Liver (tissue), 3 donors: ENCODE results near the gene IGFL1.

Experiments
- FOXA2 ChIP-seq: IDR thresholded peaks from 2 replicates; pipeline ENCODE4 v1.6.1; 2016; ENCODE audit warnings: antibody characterized with exemption
- GABPA ChIP-seq, 2 donors: IDR thresholded peaks in 1 of 2; conservative IDR thresholded peaks in 1 of 2; 2 replicates each; pipeline ENCODE4 v1.6.1; 2016; ENCODE audit warnings: antibody characterized with exemption in 2 of 2, mild to moderate bottlenecking in 1 of 2, moderate library complexity in 1 of 2
- HNF4A ChIP-seq, 2 donors: conservative IDR thresholded peaks; 2 replicates each; pipeline ENCODE4 v1.6.1; 2016; ENCODE audit warnings: antibody characterized with exemption in 2 of 2, mild to moderate bottlenecking in 2 of 2
- HNF4G ChIP-seq: IDR thresholded peaks from 2 replicates; pipeline ENCODE4 v1.6.1; 2016; ENCODE audit warnings: antibody characterized with exemption
- JUND ChIP-seq, 2 donors: IDR thresholded peaks; 2 replicates each; pipeline ENCODE4 v1.6.1; 2016; ENCODE audit warnings: antibody characterized with exemption in 2 of 2
- NR2F2 ChIP-seq: IDR thresholded peaks from 2 replicates; pipeline ENCODE4 v1.6.1; 2016; ENCODE audit warnings: antibody characterized with exemption
- RAD21 ChIP-seq, 2 donors: IDR thresholded peaks; 2 replicates each; pipeline ENCODE4 v1.6.1; 2016; ENCODE audit warnings: antibody characterized with exemption in 2 of 2, mild to moderate bottlenecking in 2 of 2
- SP1 ChIP-seq: IDR thresholded peaks from 2 replicates; pipeline ENCODE4 v1.6.1; 2018; ENCODE audit warnings: antibody characterized with exemption, mild to moderate bottlenecking
- TAF1 ChIP-seq: conservative IDR thresholded peaks from 2 replicates; pipeline ENCODE4 v1.6.1; 2016; ENCODE audit warnings: antibody characterized with exemption, mild to moderate bottlenecking
- YY1 ChIP-seq: IDR thresholded peaks from 2 replicates; pipeline ENCODE4 v1.6.1; 2016; ENCODE audit warnings: antibody characterized with exemption, mild to moderate bottlenecking
- TF ChIP-seq, protein P1 (sequence below): fragments of 150-350 bp; IDR thresholded peaks from 2 replicates; pipeline ENCODE4 v1.5.1; 2017; ENCODE audit warnings: improper control_type of control experiment, low read depth, low read length; ENCODE audit not compliant: missing input control
- TF ChIP-seq, protein P2 (sequence below): IDR thresholded peaks from 2 replicates; pipeline ENCODE4 v1.6.1; 2016; ENCODE audit warnings: antibody characterized with exemption, mild to moderate bottlenecking
- TF ChIP-seq, protein P3 (sequence below): IDR thresholded peaks from 2 replicates; pipeline ENCODE4 v1.6.1; 2016; ENCODE audit warnings: antibody characterized with exemption
- TF ChIP-seq, protein P4 (sequence below): IDR thresholded peaks from 2 replicates; pipeline ENCODE4 v1.6.1; 2016; ENCODE audit warnings: antibody characterized with exemption
- donor health status: healthy.
- donor health status: healthy.

DNA sequence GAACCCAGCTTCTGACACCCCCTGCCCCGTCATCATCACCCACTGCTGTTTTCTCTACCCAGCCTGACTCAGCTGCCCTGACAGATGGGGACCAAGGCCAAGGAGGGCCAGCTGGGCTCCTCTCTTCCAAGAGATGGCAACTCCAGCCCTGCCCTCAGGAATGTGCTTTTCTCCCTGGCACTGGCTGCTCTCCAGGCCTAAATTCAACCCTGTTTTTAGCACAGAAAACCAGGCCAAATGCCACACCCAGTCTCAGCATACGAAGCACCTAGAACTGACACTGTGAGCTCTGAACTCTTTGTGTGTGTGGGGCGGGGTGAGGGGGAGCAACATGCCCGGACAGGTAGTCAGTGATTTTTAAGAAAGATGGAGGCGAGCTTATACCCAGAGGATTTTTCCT, 23.4 kb upstream of the IGFL1 start:
- TF ChIP-seq, protein P1, sequence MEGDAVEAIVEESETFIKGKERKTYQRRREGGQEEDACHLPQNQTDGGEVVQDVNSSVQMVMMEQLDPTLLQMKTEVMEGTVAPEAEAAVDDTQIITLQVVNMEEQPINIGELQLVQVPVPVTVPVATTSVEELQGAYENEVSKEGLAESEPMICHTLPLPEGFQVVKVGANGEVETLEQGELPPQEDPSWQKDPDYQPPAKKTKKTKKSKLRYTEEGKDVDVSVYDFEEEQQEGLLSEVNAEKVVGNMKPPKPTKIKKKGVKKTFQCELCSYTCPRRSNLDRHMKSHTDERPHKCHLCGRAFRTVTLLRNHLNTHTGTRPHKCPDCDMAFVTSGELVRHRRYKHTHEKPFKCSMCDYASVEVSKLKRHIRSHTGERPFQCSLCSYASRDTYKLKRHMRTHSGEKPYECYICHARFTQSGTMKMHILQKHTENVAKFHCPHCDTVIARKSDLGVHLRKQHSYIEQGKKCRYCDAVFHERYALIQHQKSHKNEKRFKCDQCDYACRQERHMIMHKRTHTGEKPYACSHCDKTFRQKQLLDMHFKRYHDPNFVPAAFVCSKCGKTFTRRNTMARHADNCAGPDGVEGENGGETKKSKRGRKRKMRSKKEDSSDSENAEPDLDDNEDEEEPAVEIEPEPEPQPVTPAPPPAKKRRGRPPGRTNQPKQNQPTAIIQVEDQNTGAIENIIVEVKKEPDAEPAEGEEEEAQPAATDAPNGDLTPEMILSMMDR, result no peak
- TF ChIP-seq YY1, result no peak
- no peak for TF ChIP-seq TAF1
- TF ChIP-seq, protein P2, sequence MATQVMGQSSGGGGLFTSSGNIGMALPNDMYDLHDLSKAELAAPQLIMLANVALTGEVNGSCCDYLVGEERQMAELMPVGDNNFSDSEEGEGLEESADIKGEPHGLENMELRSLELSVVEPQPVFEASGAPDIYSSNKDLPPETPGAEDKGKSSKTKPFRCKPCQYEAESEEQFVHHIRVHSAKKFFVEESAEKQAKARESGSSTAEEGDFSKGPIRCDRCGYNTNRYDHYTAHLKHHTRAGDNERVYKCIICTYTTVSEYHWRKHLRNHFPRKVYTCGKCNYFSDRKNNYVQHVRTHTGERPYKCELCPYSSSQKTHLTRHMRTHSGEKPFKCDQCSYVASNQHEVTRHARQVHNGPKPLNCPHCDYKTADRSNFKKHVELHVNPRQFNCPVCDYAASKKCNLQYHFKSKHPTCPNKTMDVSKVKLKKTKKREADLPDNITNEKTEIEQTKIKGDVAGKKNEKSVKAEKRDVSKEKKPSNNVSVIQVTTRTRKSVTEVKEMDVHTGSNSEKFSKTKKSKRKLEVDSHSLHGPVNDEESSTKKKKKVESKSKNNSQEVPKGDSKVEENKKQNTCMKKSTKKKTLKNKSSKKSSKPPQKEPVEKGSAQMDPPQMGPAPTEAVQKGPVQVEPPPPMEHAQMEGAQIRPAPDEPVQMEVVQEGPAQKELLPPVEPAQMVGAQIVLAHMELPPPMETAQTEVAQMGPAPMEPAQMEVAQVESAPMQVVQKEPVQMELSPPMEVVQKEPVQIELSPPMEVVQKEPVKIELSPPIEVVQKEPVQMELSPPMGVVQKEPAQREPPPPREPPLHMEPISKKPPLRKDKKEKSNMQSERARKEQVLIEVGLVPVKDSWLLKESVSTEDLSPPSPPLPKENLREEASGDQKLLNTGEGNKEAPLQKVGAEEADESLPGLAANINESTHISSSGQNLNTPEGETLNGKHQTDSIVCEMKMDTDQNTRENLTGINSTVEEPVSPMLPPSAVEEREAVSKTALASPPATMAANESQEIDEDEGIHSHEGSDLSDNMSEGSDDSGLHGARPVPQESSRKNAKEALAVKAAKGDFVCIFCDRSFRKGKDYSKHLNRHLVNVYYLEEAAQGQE, result no peak
- TF ChIP-seq RAD21 (IDR thresholded peaks at IDR 0.05), result no peak
- TF ChIP-seq, protein P3, sequence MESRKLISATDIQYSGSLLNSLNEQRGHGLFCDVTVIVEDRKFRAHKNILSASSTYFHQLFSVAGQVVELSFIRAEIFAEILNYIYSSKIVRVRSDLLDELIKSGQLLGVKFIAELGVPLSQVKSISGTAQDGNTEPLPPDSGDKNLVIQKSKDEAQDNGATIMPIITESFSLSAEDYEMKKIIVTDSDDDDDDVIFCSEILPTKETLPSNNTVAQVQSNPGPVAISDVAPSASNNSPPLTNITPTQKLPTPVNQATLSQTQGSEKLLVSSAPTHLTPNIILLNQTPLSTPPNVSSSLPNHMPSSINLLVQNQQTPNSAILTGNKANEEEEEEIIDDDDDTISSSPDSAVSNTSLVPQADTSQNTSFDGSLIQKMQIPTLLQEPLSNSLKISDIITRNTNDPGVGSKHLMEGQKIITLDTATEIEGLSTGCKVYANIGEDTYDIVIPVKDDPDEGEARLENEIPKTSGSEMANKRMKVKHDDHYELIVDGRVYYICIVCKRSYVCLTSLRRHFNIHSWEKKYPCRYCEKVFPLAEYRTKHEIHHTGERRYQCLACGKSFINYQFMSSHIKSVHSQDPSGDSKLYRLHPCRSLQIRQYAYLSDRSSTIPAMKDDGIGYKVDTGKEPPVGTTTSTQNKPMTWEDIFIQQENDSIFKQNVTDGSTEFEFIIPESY, result no peak
- no peak for TF ChIP-seq HNF4A (conservative IDR thresholded peaks at IDR 0.05)
- no peak for TF ChIP-seq GABPA (IDR thresholded peaks at IDR 0.05 in 1 of 2, conservative IDR thresholded peaks at IDR 0.05 in 1 of 2)
- no peak for TF ChIP-seq JUND (IDR thresholded peaks at IDR 0.05)
- TF ChIP-seq, protein P4, sequence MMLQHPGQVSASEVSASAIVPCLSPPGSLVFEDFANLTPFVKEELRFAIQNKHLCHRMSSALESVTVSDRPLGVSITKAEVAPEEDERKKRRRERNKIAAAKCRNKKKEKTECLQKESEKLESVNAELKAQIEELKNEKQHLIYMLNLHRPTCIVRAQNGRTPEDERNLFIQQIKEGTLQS, result no peak
- TF ChIP-seq SP1, result no peak
- TF ChIP-seq HNF4G, result no peak
- no peak for TF ChIP-seq FOXA2
- TF ChIP-seq NR2F2, result no peak
